Keratinocyte (primary cell): ENCODE results near the gene RBM8A. TPM values are rescaled to one million over a fixed set of nuclear protein-coding genes. Genes with fewer than 3 reads are reported as not detected.
A peak's percentile ranks its signal among the peaks of the same experiment; 100 is the strongest.

ENCODE experiments used
- DNase-seq: peaks from one replicate; pipeline ENCODE4 v3.0.0-alpha.2; 2011; ENCODE audit warnings: low read depth, missing footprints, low spot score
- FAIRE-seq: peaks from 2 replicates; lab custom pipeline; 2011; peaks lifted over from hg19 to GRCh38; lab: Jason Lieb, UNC
- H2AFZ ChIP-seq: 2 replicates; pipeline ENCODE4 v1.6.0; 2012; ENCODE audit warnings: low read length, control low read depth, inconsistent platforms; ENCODE audit not compliant: control insufficient read depth
- H3K27ac ChIP-seq: 2 replicates; pipeline ENCODE4 v1.5.1; 2011; ENCODE audit warnings: low read length; ENCODE audit not compliant: control insufficient read depth, insufficient read depth
- H3K27me3 ChIP-seq: 3 replicates; pipeline ENCODE4 v1.6.0; 2011; ENCODE audit warnings: low read length; ENCODE audit not compliant: control insufficient read depth, insufficient read depth; ENCODE audit errors: extremely low read depth
- H3K36me3 ChIP-seq, 2 experiments: 2 replicates in 1 of 2; 3 replicates in 1 of 2; pipeline ENCODE4 v1.5.1; 2011; ENCODE audit warnings: low read length in 2 of 2, mild to moderate bottlenecking in 1 of 2; ENCODE audit not compliant: control insufficient read depth in 2 of 2, insufficient read depth in 2 of 2; ENCODE audit errors: extremely low read depth in 1 of 2
- H3K4me1 ChIP-seq: 3 replicates; pipeline ENCODE4 v1.5.1; 2011; ENCODE audit warnings: low read length; ENCODE audit not compliant: control insufficient read depth, insufficient read depth; ENCODE audit errors: extremely low read depth
- H3K4me2 ChIP-seq: 3 replicates; pipeline ENCODE4 v1.6.0; 2011; ENCODE audit warnings: low read depth, low read length; ENCODE audit not compliant: control insufficient read depth, insufficient read depth; ENCODE audit errors: extremely low read depth
- H3K4me3 ChIP-seq, 3 experiments: fragments of 200-600 bp in 1 of 3; sonication (generic) in 1 of 3; 2 replicates in 2 of 3; 3 replicates in 1 of 3; pipeline ENCODE4 v1.5.1; 2011 to 2016; ENCODE audit warnings: low read length in 3 of 3, mild to moderate bottlenecking in 3 of 3, control low read depth in 2 of 3, inconsistent platforms in 1 of 3, low read depth in 1 of 3, mixed read lengths in 1 of 3, mixed run types in 1 of 3, moderate library complexity in 1 of 3; ENCODE audit not compliant: control insufficient read depth in 2 of 3, insufficient read depth in 2 of 3; ENCODE audit errors: extremely low read depth in 1 of 3
- H3K79me2 ChIP-seq: 2 replicates; pipeline ENCODE4 v1.6.0; 2012; ENCODE audit warnings: low read length; ENCODE audit not compliant: control insufficient read depth, insufficient read depth
- H3K9ac ChIP-seq: 3 replicates; pipeline ENCODE4 v1.6.0; 2011; ENCODE audit warnings: low read length; ENCODE audit not compliant: control insufficient read depth, insufficient read depth; ENCODE audit errors: extremely low read depth
- H3K9me1 ChIP-seq: 3 replicates; pipeline ENCODE4 v1.6.0; 2011; ENCODE audit warnings: low read length; ENCODE audit not compliant: control insufficient read depth, insufficient read depth; ENCODE audit errors: extremely low read depth
- H3K9me3 ChIP-seq: 2 replicates; pipeline ENCODE4 v1.5.1; 2012; ENCODE audit warnings: low read depth, low read length; ENCODE audit not compliant: control insufficient read depth
- H4K20me1 ChIP-seq: 3 replicates; pipeline ENCODE4 v1.6.0; 2011; ENCODE audit warnings: low read length; ENCODE audit not compliant: control insufficient read depth, insufficient read depth; ENCODE audit errors: extremely low read depth
- CTCF ChIP-seq, 3 experiments: IDR thresholded peaks in 1 of 3; conservative IDR thresholded peaks in 1 of 3; optimal IDR thresholded peaks in 1 of 3; 2 replicates in 2 of 3; 3 replicates in 1 of 3; pipeline versions ENCODE3 to v1.5.1; 2011; ENCODE audit warnings: low read length in 3 of 3, mild to moderate bottlenecking in 3 of 3, moderate library complexity in 2 of 3, control low read depth in 1 of 3, inconsistent platforms in 1 of 3; ENCODE audit not compliant: insufficient read depth in 2 of 3; ENCODE audit errors: extremely low read depth in 1 of 3
- EZH2 ChIP-seq: IDR thresholded peaks from one replicate; pipeline ENCODE4 v1.6.1; 2012; ENCODE audit warnings: inconsistent platforms, mild to moderate bottlenecking, low read length, moderate library complexity
- dilution Hi-C: fragments of 300-500 bp; cut with MboI; formaldehyde crosslinking; loops from one replicate; pipeline ENCODE4 v1.7.0; 2020; ENCODE audit warnings: low sequenced_read_pairs; ENCODE audit not compliant: extremely low pct_ligation_motif_present
- polyA plus RNA-seq, 5 experiments: library from polyadenylated mRNA; depleted of rRNA in 3 of 5; stranded (reverse) in 3 of 5; stranded (forward) in 1 of 5; unstranded in 1 of 5; fragments of >200 nt; gene quantifications; 1 replicate in 1 of 5; 2 replicates in 3 of 5; 3 replicates in 1 of 5; pipeline versions ENCODE4 v1.2.1 to v1.2.3, GENCODE V29; 2011 to 2012; ENCODE audit warnings: missing spikeins in 2 of 5, low read depth in 1 of 5, low replicate concordance in 1 of 5

The RBM8A gene
- polyA plus RNA-seq, 1 donor (not counting 4 experiments of a cell fraction or from before 2014, with no cell fraction given): 209 TPM

DNA sequence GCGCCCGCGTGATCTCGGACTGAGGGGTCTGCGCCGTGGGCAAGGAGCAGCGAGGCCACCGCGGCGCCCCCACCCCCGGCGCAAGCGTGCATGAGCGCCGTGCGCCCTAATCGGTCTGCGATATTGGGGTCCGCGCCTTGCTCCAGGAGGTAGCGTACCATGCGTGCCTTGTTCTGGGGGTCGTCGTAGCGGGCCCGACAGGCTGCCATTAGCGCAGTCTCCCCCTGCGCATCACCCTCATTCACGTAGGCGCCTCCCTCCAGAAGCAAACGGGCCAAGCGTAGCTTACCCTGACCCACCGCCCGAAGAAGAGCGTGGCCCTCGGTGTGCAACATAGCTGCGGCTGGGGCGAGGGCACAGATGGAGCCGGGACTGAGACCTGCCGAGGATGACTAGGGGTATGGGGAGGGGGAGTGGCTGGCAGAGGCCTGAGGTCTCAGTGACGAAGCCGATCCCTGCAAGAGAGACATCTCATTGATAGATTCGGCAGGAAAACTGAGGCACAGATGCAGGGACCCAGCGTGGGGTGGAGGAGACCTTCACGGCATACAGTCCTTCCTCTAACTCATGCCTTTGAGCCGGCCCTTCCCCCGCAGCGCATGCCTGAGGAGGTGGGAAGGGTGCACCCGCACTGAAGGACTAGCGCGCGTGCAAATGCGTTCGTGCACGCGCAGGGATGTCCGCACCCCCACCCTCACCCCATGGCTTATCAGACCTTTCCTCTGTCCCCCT is 34.3 kb upstream of the RBM8A start:
- Histone ChIP-seq H3K36me3 (no peaks in the 10 kb centered on the region), H4K20me1 (no peaks in the 10 kb centered on the region), H3K9me3 (no peaks in the 10 kb centered on the region), H3K27ac (no peak overlapping the region), H3K9me1 (no peaks in the 10 kb centered on the region), H3K4me1 (peaks cover 47% of the 10 kb centered on the region), H3K27me3 (peaks cover 2% of the 10 kb centered on the region), H3K9ac (peak overlapping the region; percentile 42), H3K4me3 (peak overlapping the region; percentile 32 to 75 (median 58)), H3K79me2 (peaks cover 4% of the 10 kb centered on the region), H2AFZ (peak overlapping the region; percentile 89), H3K4me2 (peak overlapping the region; percentile 92)
- no peak for FAIRE-seq
- dilution Hi-C loops: no loop called here
- TF ChIP-seq CTCF (optimal IDR thresholded peaks at IDR 0.05 in 1 of 3, IDR thresholded peaks at IDR 0.05 in 1 of 3, conservative IDR thresholded peaks at IDR 0.05 in 1 of 3; ENCODE audit: extremely low read depth in 1 of 3, insufficient read depth in 2 of 3, low read length in 3 of 3) (no peak), EZH2 (no peak)
- DNase-seq: no peak

- Histone ChIP-seq H3K4me1 (peaks cover 52% of the 10 kb centered on the region), H3K36me3 (no peaks in the 10 kb centered on the region), H3K9ac (peak overlapping the region; percentile 42), H3K9me1 (no peaks in the 10 kb centered on the region), H2AFZ (peak overlapping the region; percentile 89), H3K9me3 (no peaks in the 10 kb centered on the region), H4K20me1 (no peaks in the 10 kb centered on the region), H3K79me2 (peaks cover 5% of the 10 kb centered on the region), H3K4me2 (peak overlapping the region; percentile 92), H3K27me3 (peaks cover 2% of the 10 kb centered on the region), H3K4me3 (peak overlapping the region; percentile 32 to 75 (median 58)), H3K27ac (no peak overlapping the region)
- FAIRE-seq (no peak), DNase-seq (no peak)
- dilution Hi-C loops: no loop called here
- TF ChIP-seq EZH2 (no peak), CTCF (optimal IDR thresholded peaks at IDR 0.05 in 1 of 3, IDR thresholded peaks at IDR 0.05 in 1 of 3, conservative IDR thresholded peaks at IDR 0.05 in 1 of 3; ENCODE audit: extremely low read depth in 1 of 3, insufficient read depth in 2 of 3, low read length in 3 of 3) (no peak)
These were observed 33.8 kb upstream of the RBM8A start for GRCh38 chr1:145961109-145961424.
